GM12878 (cell line): Measurements from ENCODE around the gene LY6G5B. TPM values are rescaled to one million over a fixed set of nuclear protein-coding genes. Genes with fewer than 3 reads are reported as not detected.
A peak's percentile ranks its signal among the peaks of the same experiment; 100 is the strongest.

ENCODE experiments used
- ATAC-seq: fragments of 200-7000 bp; cut with Tn5 transposase; 3 replicates; pipeline ENCODE4 v1.9.1; 2020; ENCODE audit warnings: mild to moderate bottlenecking, moderate library complexity
- BruUV-seq: library from RNA; stranded (reverse); fragments of 400-500 nt; replicated peaks from 2 replicates; lab custom pipeline; 2021; lab: Mats Ljungman, UMichigan
- CTCF ChIA-PET: fragments of 300-600 bp; sonication (Branson Sonifier 250); formaldehyde crosslinking; extraction: SDS; loops from one replicate; lab custom pipeline; 2021; ENCODE audit warnings: inconsistent platforms; lab: Yijun Ruan, JAX
- POLR2A ChIA-PET: fragments of 350-600 bp; formaldehyde crosslinking; extraction: SDS; loops from one replicate; lab custom pipeline; 2021; ENCODE audit warnings: inconsistent platforms; lab: Charles Lee
- RAD21 ChIA-PET: fragments of 300-600 bp; sonication (Branson Sonifier 250); formaldehyde crosslinking; loops from one replicate; lab custom pipeline; 2023; ENCODE audit warnings: antibody characterized with exemption; ENCODE audit not compliant: unreplicated experiment; lab: Charles Lee
- SMC1A ChIA-PET: fragments of 300-600 bp; sonication (Branson Sonifier 250); formaldehyde crosslinking; loops from one replicate; lab custom pipeline; 2023; ENCODE audit not compliant: unreplicated experiment, uncharacterized antibody; lab: Charles Lee
- DNase-seq: peaks from one replicate; pipeline ENCODE4 v3.0.0-alpha.2; 2011; ENCODE audit warnings: low read depth, low spot score
- FAIRE-seq: peaks from 3 replicates; lab custom pipeline; 2011; peaks lifted over from hg19 to GRCh38; lab: Jason Lieb, UNC
- H2AFZ ChIP-seq: 2 replicates; pipeline ENCODE4 v1.6.0; 2011; ENCODE audit warnings: low read depth, low read length, control low read depth; ENCODE audit not compliant: control insufficient read depth
- H3K27ac ChIP-seq: 2 replicates; pipeline ENCODE4 v1.5.1; 2011; ENCODE audit warnings: control low read depth; ENCODE audit not compliant: control insufficient read depth, insufficient read depth
- H3K27me3 ChIP-seq, 2 experiments: replicated peaks in 1 of 2; 2 replicates each; pipeline versions ENCODE4 v1.6.0 to v1.6.1; 2011; ENCODE audit warnings: low read length in 1 of 2; ENCODE audit not compliant: control insufficient read depth in 2 of 2, insufficient read depth in 2 of 2
- H3K36me3 ChIP-seq, 2 experiments: 2 replicates each; pipeline ENCODE4 v1.5.1; 2011; ENCODE audit warnings: low read length in 1 of 2; ENCODE audit not compliant: control insufficient read depth in 2 of 2, insufficient read depth in 2 of 2
- H3K4me1 ChIP-seq: 2 replicates; pipeline ENCODE4 v1.6.1; 2011; ENCODE audit warnings: mild to moderate bottlenecking, low read length, moderate library complexity, mixed read lengths; ENCODE audit not compliant: control insufficient read depth, insufficient read depth
- H3K4me2 ChIP-seq: 2 replicates; pipeline ENCODE4 v1.6.0; 2011; ENCODE audit warnings: control low read depth; ENCODE audit not compliant: control insufficient read depth, insufficient read depth
- H3K4me3 ChIP-seq: fragments of 200-600 bp; sonication (generic); 2 replicates; pipeline ENCODE4 v1.5.1; 2016
- H3K79me2 ChIP-seq: 2 replicates; pipeline ENCODE4 v1.6.0; 2011; ENCODE audit warnings: low read length; ENCODE audit not compliant: control insufficient read depth, insufficient read depth
- H3K9ac ChIP-seq: 2 replicates; pipeline ENCODE4 v1.8.0; 2011; ENCODE audit warnings: low read length, control low read depth, mixed read lengths; ENCODE audit not compliant: control insufficient read depth, insufficient read depth
- H3K9me3 ChIP-seq: replicated peaks from 3 replicates; pipeline ENCODE4 v1.5.1; 2011; ENCODE audit warnings: mild to moderate bottlenecking, low read length; ENCODE audit not compliant: control insufficient read depth, insufficient read depth
- H4K20me1 ChIP-seq: 2 replicates; pipeline ENCODE4 v1.6.0; 2011; ENCODE audit not compliant: control insufficient read depth, insufficient read depth
- CEBPZ ChIP-seq: fragments of 150-350 bp; IDR thresholded peaks from 2 replicates; pipeline ENCODE4 v1.6.1; 2016; ENCODE audit warnings: low read depth, low read length
- IRF3 ChIP-seq: fragments of 450-650 bp; IDR thresholded peaks from 2 replicates; pipeline ENCODE4 v1.6.1; 2014; ENCODE audit warnings: mild to moderate bottlenecking
- JUNB ChIP-seq: IDR thresholded peaks from 2 replicates; pipeline ENCODE4 v1.6.1; 2016; ENCODE audit warnings: antibody characterized with exemption, mild to moderate bottlenecking
- MEF2B ChIP-seq: fragments of 450-650 bp; IDR thresholded peaks from 2 replicates; pipeline ENCODE4 v1.6.1; 2018; ENCODE audit warnings: mild to moderate bottlenecking, moderate library complexity; ENCODE audit not compliant: partially characterized antibody, poor library complexity, severe bottlenecking
- NFYB ChIP-seq: IDR thresholded peaks from 2 replicates; pipeline ENCODE4 v1.6.1; 2011; ENCODE audit warnings: low read depth, mild to moderate bottlenecking, low read length, improper control_type of control experiment, moderate library complexity; ENCODE audit not compliant: insufficient read depth
- NRF1 ChIP-seq: conservative IDR thresholded peaks from 2 replicates; pipeline ENCODE4 v1.6.1; 2011; ENCODE audit warnings: mild to moderate bottlenecking, low read depth, low read length, improper control_type of control experiment
- PML ChIP-seq: IDR thresholded peaks from 2 replicates; pipeline ENCODE4 v1.6.1; 2012; ENCODE audit warnings: low read length, inconsistent platforms
- POU2F2 ChIP-seq: IDR thresholded peaks from 3 replicates; pipeline ENCODE4 v1.6.1; 2011; ENCODE audit warnings: low read depth, mild to moderate bottlenecking, low read length, borderline replicate concordance
- SIX5 ChIP-seq: IDR thresholded peaks from 2 replicates; pipeline ENCODE4 v1.6.1; 2011; ENCODE audit warnings: mild to moderate bottlenecking, low read depth, low read length, moderate library complexity; ENCODE audit not compliant: severe bottlenecking
- SMAD1 ChIP-seq: fragments of 450-650 bp; IDR thresholded peaks from 2 replicates; pipeline ENCODE4 v1.6.1; 2018; ENCODE audit warnings: mild to moderate bottlenecking, low read depth; ENCODE audit not compliant: partially characterized antibody
- SMC3 ChIP-seq: IDR thresholded peaks from 2 replicates; pipeline ENCODE4 v1.6.1; 2011; ENCODE audit warnings: low read length, improper control_type of control experiment, borderline replicate concordance
- SP1 ChIP-seq: IDR thresholded peaks from one replicate; pipeline ENCODE4 v1.6.1; 2011; ENCODE audit warnings: low read depth, low read length
- TCF3 ChIP-seq: IDR thresholded peaks from 2 replicates; pipeline ENCODE4 v1.6.1; 2012; ENCODE audit warnings: low read depth, mild to moderate bottlenecking, low read length, borderline replicate concordance; ENCODE audit not compliant: insufficient read depth
- YY1 ChIP-seq: IDR thresholded peaks from 2 replicates; pipeline ENCODE4 v1.6.1; 2011; ENCODE audit warnings: low read depth, mild to moderate bottlenecking, low read length
- ZNF274 ChIP-seq: IDR thresholded peaks from one replicate; pipeline ENCODE4 v1.8.0; 2011; ENCODE audit not compliant: insufficient read length, insufficient read depth
- ZZZ3 ChIP-seq: IDR thresholded peaks from 2 replicates; pipeline ENCODE4 v1.6.1; 2011; ENCODE audit warnings: low read depth; ENCODE audit not compliant: control insufficient read depth, insufficient read length
- WGBS: methylation state at CpG from one replicate; pipeline ENCODE4 v1.1.6; 2016; ENCODE audit warnings: low lambda C conversion rate; ENCODE audit not compliant: insufficient replicate concordance, insufficient coverage; ENCODE audit errors: missing lambda C conversion rate; 5-methylcytosine and 5-hydroxymethylcytosine counted together
- in situ Hi-C: fragments of 300-500 bp; cut with MboI; formaldehyde crosslinking; loops from 9 replicates; pipeline ENCODE4 v1.14.3; 2018; ENCODE audit warnings: mixed read lengths
- intact Hi-C: fragments of 100-400 bp; cut with micrococcal nuclease; formaldehyde crosslinking; loops from one replicate; pipeline ENCODE4 v1.14.2; 2022; ENCODE audit not compliant: unreplicated experiment
- polyA plus RNA-seq, 11 experiments: library from polyadenylated mRNA; depleted of rRNA in 4 of 11; unstranded in 6 of 11; stranded (reverse) in 5 of 11; fragments of >200 nt; fragmentation: Nextera tagmentation in 4 of 11; fragmentation: Illumina TruSeq in 1 of 11; extraction: Ambion mirVana in 4 of 11; extraction: Trizol in 1 of 11; gene quantifications; 1 replicate in 1 of 11; 2 replicates in 10 of 11; pipeline versions ENCODE4 v1.2.1 to v1.2.3, GENCODE V29; 2011 to 2016; ENCODE audit warnings: inconsistent platforms in 2 of 11, missing spikeins in 2 of 11, low read depth in 1 of 11
- total RNA-seq, 4 experiments: library from RNA; depleted of rRNA in 3 of 4; stranded (reverse); fragments of >200 nt in 3 of 4; fragmentation: Illumina TruSeq in 1 of 4; extraction: Trizol in 1 of 4; gene quantifications; 2 replicates each; pipeline versions ENCODE4 v1.2.1 to v1.2.3, GENCODE V29; 2013 to 2021

Gene LY6G5B
- total and polyA plus RNA-seq, 10 of the 15 experiments (the other 5 are each of a cell fraction or from before 2014, with no cell fraction given), result 3.2 to 16.5 (median 7.5) TPM

GRCh38 chr6:31702405-31702818, 32.6 kb downstream of the LY6G5B start (continued):
- TF ChIP-seq ZZZ3, result no peak
- TF ChIP-seq IRF3, result no peak
- no peak for TF ChIP-seq MEF2B

GRCh38 chr6:31702819-31703716, 33.3 kb downstream of the LY6G5B start, which contains the start of gene ABHD16A:
Gene ABHD16A, minus strand, starts transcription at chr6:31703324. Its CDS starts 43 bp downstream, at chr6:31703281.
- WGBS, result 1% methylated on average over 54 of the region's 54 CpGs
- FAIRE-seq, result peak; percentile 95
- POLR2A ChIA-PET, result interaction anchor here (0.6 to 3.2 kb wide), 20 partner anchors 8 to 199 kb away, joined by 3 to 23 read pairs (median 3); partner anchors contain the start of genes CLIC1, DDX39B, EHMT2 and GPANK1
- TF ChIP-seq SMC3, result peak; percentile 2; the same call in 1 of the 2 replicates
- no peak for TF ChIP-seq NRF1
- peak; percentile 91 for TF ChIP-seq PML
- 0 out of 2 replicates have a peak, but pooled peaks have one; percentile 8 for TF ChIP-seq NFYB
- TF ChIP-seq JUNB, result no peak
- peak; percentile 79 for TF ChIP-seq YY1
- no peak for TF ChIP-seq CEBPZ
- peak; percentile 25 for TF ChIP-seq SIX5
- peak; percentile 9; the same call in 1 of the 3 replicates for TF ChIP-seq POU2F2
- TF ChIP-seq TCF3, result no peak
- TF ChIP-seq SP1, result no peak
- no peak for TF ChIP-seq ZNF274
- TF ChIP-seq SMAD1, result no peak

More at GRCh38 chr6:31702819-31703716, 33.3 kb downstream of the LY6G5B start, which contains the start of gene ABHD16A:
- Histone ChIP-seq H3K9me3 (no peaks in the 10 kb centered on the region), H3K79me2 (peaks cover 17% of the 10 kb centered on the region), H4K20me1 (no peaks in the 10 kb centered on the region), H3K9ac (peak within 1 kb of the TSS; percentile 69), H3K27me3 (no peaks in the 10 kb centered on the region), H2AFZ (peak within 1 kb of the TSS; percentile 57), H3K4me3 (peak within 1 kb of the TSS; percentile 96), H3K4me2 (peak within 1 kb of the TSS; percentile 81), H3K36me3 (peaks cover 0 to 2% of the 10 kb centered on the region in 2 experiments; a peak in 2 of 4 replicates), H3K4me1 (peaks cover 9% of the 10 kb centered on the region; the same call in 1 of the 2 replicates), H3K27ac (peak within 1 kb of the TSS; percentile 91)
- intact Hi-C loops, result loop anchor here (2.0 kb wide), 1 partner anchor 36 kb away; no protein-coding TSS in a partner anchor
- no TSS peak for BruUV-seq
- ChIA-PET SMC1A (interaction anchor here (0.6 to 3.1 kb wide), 9 partner anchors 26 to 162 kb away, joined by 3 to 18 read pairs (median 3); partner anchors contain the start of genes CLIC1, DDX39B, HSPA1B and LY6G5B), CTCF (interaction anchor here (0.5 to 1.6 kb wide), 11 partner anchors 9 to 220 kb away, joined by 3 to 10 read pairs (median 4); partner anchors contain the start of gene MSH5), RAD21 (interaction anchor here (0.7 to 1.7 kb wide), 11 partner anchors 28 to 162 kb away, joined by 3 to 8 read pairs (median 4); partner anchors contain the start of genes CLIC1, MSH5 and NEU1)
- DNase-seq, result peak; percentile 95
- in situ Hi-C loops, result no loop called here
- peak; percentile 96 for ATAC-seq
